HepG2 (cell line): ENCODE data around the gene RRP36. TPM values are rescaled to one million over a fixed set of nuclear protein-coding genes. Genes with fewer than 3 reads are reported as not detected.

ENCODE experiments used
- BORCS8-MEF2B ChIP-seq: sonication (generic); formaldehyde crosslinking; IDR thresholded peaks from 2 replicates; pipeline ENCODE4 v1.8.0; 2022; ENCODE audit warnings: mild to moderate bottlenecking, missing genetic modification reagents
- CREB1 ChIP-seq, 2 experiments: fragments of 450-650 bp in 1 of 2; IDR thresholded peaks; 2 replicates each; pipeline ENCODE4 v1.6.1; 2016 to 2017; ENCODE audit warnings: control low read depth in 1 of 2, mild to moderate bottlenecking in 1 of 2, missing compliant biosample characterization in 1 of 2, missing genetic modification characterization in 1 of 2
- EHMT2 ChIP-seq: fragments of 200-600 bp; sonication (generic); IDR thresholded peaks from 2 replicates; pipeline ENCODE4 v1.7.0; 2017; ENCODE audit warnings: antibody characterized with exemption, low read depth, low read length, borderline replicate concordance
- KMT2A ChIP-seq: sonication (generic); formaldehyde crosslinking; IDR thresholded peaks from 2 replicates; pipeline ENCODE4 v1.4.0; 2020; ENCODE audit warnings: missing genetic modification reagents
- MEIS2 ChIP-seq: sonication (generic); formaldehyde crosslinking; IDR thresholded peaks from 2 replicates; pipeline ENCODE4 v1.9.0; 2021; ENCODE audit warnings: mild to moderate bottlenecking, missing genetic modification reagents
- NCOA2 ChIP-seq: sonication (generic); formaldehyde crosslinking; IDR thresholded peaks from 2 replicates; pipeline ENCODE4 v1.8.0; 2022; ENCODE audit warnings: inconsistent platforms
- REL ChIP-seq: sonication (generic); formaldehyde crosslinking; conservative IDR thresholded peaks from 2 replicates; pipeline ENCODE4 v1.8.0; 2022; ENCODE audit warnings: mild to moderate bottlenecking, missing genetic modification reagents, moderate library complexity
- SMAD3 ChIP-seq: sonication (generic); formaldehyde crosslinking; IDR thresholded peaks from 2 replicates; pipeline ENCODE4 v1.4.0; 2020; ENCODE audit warnings: missing genetic modification reagents
- SRSF4 ChIP-seq: fragments of 200-400 bp; formaldehyde crosslinking; IDR thresholded peaks from one replicate; pipeline ENCODE4 v1.6.1; 2018; ENCODE audit warnings: mild to moderate bottlenecking, low read depth, low read length, moderate library complexity; ENCODE audit not compliant: poor library complexity, severe bottlenecking
- SRSF9 ChIP-seq: fragments of 200-400 bp; formaldehyde crosslinking; IDR thresholded peaks from 2 replicates; pipeline ENCODE4 v1.6.1; 2018; ENCODE audit warnings: borderline replicate concordance, mild to moderate bottlenecking, low read depth, low read length; ENCODE audit not compliant: insufficient read depth, poor library complexity, severe bottlenecking
- ZKSCAN5 ChIP-seq: sonication (generic); formaldehyde crosslinking; IDR thresholded peaks from 2 replicates; pipeline ENCODE4 v1.5.1; 2020; ENCODE audit warnings: mild to moderate bottlenecking, missing genetic modification reagents
- ZMYM3 ChIP-seq: sonication (generic); formaldehyde crosslinking; IDR thresholded peaks from 2 replicates; pipeline ENCODE4 v1.5.1; 2020; ENCODE audit warnings: mild to moderate bottlenecking, missing genetic modification reagents
- ZNF678 ChIP-seq: sonication (generic); formaldehyde crosslinking; IDR thresholded peaks from 2 replicates; pipeline ENCODE4 v1.4.0; 2020; ENCODE audit warnings: mild to moderate bottlenecking, missing genetic modification reagents
- ZNF772 ChIP-seq: sonication (generic); formaldehyde crosslinking; IDR thresholded peaks from 2 replicates; pipeline ENCODE4 v1.5.0; 2020; ENCODE audit warnings: mild to moderate bottlenecking, missing genetic modification reagents
- ZNF790 ChIP-seq: sonication (generic); formaldehyde crosslinking; IDR thresholded peaks from 2 replicates; pipeline ENCODE4 v1.8.0; 2022; ENCODE audit warnings: missing genetic modification reagents, mild to moderate bottlenecking, borderline replicate concordance
- ZNF850 ChIP-seq: sonication (generic); formaldehyde crosslinking; conservative IDR thresholded peaks from 2 replicates; pipeline ENCODE4 v1.9.0; 2021; ENCODE audit warnings: mild to moderate bottlenecking, missing genetic modification reagents
- ZSCAN12 ChIP-seq: sonication (generic); formaldehyde crosslinking; IDR thresholded peaks from 2 replicates; pipeline ENCODE4 v1.9.0; 2021; ENCODE audit warnings: mild to moderate bottlenecking, missing genetic modification reagents
- polyA plus RNA-seq, 8 experiments: library from polyadenylated mRNA; depleted of rRNA in 3 of 8; stranded (reverse) in 7 of 8; unstranded in 1 of 8; fragments of >200 nt; fragmentation: Illumina TruSeq in 4 of 8; extraction: Trizol in 4 of 8; gene quantifications; 2 replicates each; pipeline versions ENCODE4 v1.2.1 to v1.2.3, GENCODE V29; 2011 to 2016; ENCODE audit warnings: low read depth in 4 of 8, missing spikeins in 1 of 8, mixed read lengths in 1 of 8; ENCODE audit not compliant: insufficient read depth in 1 of 8
- total RNA-seq, 5 experiments: library from RNA; depleted of rRNA; stranded (reverse); fragments of >200 nt; fragmentation: Illumina TruSeq; extraction: Trizol; gene quantifications; 2 replicates each; pipeline ENCODE4 v1.2.3, GENCODE V29; 2016; ENCODE audit warnings: low read depth in 1 of 5
- TF ChIP-seq, protein P1 (sequence below): sonication (generic); formaldehyde crosslinking; IDR thresholded peaks from 2 replicates; pipeline ENCODE4 v1.5.0; 2020; ENCODE audit warnings: missing genetic modification reagents
- TF ChIP-seq, protein P2 (sequence below): sonication (generic); formaldehyde crosslinking; IDR thresholded peaks from 2 replicates; pipeline ENCODE4 v1.5.0; 2020; ENCODE audit warnings: mild to moderate bottlenecking, missing genetic modification reagents, moderate library complexity
- TF ChIP-seq, protein P3 (sequence below): sonication (generic); formaldehyde crosslinking; IDR thresholded peaks from 2 replicates; pipeline ENCODE4 v1.8.1; 2023; ENCODE audit warnings: mild to moderate bottlenecking, moderate library complexity, missing genetic modification reagents
- TF ChIP-seq, protein P4 (sequence below): sonication (generic); formaldehyde crosslinking; IDR thresholded peaks from 2 replicates; pipeline ENCODE4 v1.8.0; 2023; ENCODE audit warnings: mild to moderate bottlenecking, missing genetic modification reagents

RRP36 gene
- total and polyA plus RNA-seq, 2 of the 13 experiments (the other 11 are each of a cell fraction or from before 2014, with no cell fraction given), result 29.5 to 144 TPM

DNA sequence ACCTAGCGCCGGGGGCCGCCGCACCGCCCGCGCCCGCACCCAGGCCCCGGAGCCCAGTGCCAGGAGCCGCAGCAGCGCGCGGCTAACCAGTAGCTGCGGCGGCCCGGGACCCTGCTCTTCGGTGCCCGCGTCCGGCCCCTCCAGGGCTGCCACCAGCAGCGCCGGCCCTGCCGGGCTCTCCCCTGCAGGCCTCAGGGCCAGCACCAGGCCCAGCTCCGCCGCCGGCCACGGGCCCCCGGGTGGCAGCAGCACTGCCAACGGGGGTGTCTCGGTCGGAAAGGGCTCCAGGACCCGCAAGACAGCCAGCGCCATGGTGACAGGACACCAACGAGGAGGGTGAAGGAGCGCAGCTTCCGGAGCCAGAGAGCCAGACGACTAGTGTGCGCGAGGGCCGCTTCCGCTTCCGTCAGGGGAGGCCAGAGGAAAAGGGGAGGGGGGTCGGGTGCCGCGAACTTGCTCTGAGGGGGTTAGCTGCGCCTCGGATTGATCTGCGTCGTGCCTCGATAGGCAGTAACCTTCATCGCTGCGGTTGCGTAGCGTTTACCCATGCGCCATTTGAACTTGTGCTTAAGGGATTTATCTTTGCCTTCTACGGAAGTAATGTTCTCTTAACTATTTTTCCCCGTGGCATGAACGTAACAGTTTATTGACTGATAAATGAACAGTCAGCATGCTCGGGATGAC is 42.4 kb upstream of the RRP36 start, which contains the start of gene PEX6 (continued):
- TF ChIP-seq, protein P1, sequence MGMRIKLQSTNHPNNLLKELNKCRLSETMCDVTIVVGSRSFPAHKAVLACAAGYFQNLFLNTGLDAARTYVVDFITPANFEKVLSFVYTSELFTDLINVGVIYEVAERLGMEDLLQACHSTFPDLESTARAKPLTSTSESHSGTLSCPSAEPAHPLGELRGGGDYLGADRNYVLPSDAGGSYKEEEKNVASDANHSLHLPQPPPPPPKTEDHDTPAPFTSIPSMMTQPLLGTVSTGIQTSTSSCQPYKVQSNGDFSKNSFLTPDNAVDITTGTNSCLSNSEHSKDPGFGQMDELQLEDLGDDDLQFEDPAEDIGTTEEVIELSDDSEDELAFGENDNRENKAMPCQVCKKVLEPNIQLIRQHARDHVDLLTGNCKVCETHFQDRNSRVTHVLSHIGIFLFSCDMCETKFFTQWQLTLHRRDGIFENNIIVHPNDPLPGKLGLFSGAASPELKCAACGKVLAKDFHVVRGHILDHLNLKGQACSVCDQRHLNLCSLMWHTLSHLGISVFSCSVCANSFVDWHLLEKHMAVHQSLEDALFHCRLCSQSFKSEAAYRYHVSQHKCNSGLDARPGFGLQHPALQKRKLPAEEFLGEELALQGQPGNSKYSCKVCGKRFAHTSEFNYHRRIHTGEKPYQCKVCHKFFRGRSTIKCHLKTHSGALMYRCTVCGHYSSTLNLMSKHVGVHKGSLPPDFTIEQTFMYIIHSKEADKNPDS (CRISPR knock-in tag), result peak; percentile 46; the same call in 1 of the 2 replicates
- peak; percentile 69 for TF ChIP-seq CREB1 (IDR thresholded peaks at IDR 0.05)
- TF ChIP-seq CREB1 (CRISPR knock-in tag; IDR thresholded peaks at IDR 0.05), result peak; percentile 78
- TF ChIP-seq BORCS8-MEF2B, result no peak
- no peak for TF ChIP-seq ZNF678 (CRISPR knock-in tag)
- peak; percentile 62; the same call in 1 of the 2 replicates for TF ChIP-seq NCOA2 (CRISPR knock-in tag)
- TF ChIP-seq ZSCAN12 (CRISPR knock-in tag), result no peak; the same call in 1 of the 2 replicates
- TF ChIP-seq REL (CRISPR knock-in tag), result peak; percentile 50; the same call in 1 of the 2 replicates
- TF ChIP-seq ZNF790 (CRISPR knock-in tag), result peak; percentile 98
- 0 out of 2 replicates have a peak, but pooled peaks have one; percentile 18 for TF ChIP-seq ZNF772 (CRISPR knock-in tag)
- TF ChIP-seq, protein P2, sequence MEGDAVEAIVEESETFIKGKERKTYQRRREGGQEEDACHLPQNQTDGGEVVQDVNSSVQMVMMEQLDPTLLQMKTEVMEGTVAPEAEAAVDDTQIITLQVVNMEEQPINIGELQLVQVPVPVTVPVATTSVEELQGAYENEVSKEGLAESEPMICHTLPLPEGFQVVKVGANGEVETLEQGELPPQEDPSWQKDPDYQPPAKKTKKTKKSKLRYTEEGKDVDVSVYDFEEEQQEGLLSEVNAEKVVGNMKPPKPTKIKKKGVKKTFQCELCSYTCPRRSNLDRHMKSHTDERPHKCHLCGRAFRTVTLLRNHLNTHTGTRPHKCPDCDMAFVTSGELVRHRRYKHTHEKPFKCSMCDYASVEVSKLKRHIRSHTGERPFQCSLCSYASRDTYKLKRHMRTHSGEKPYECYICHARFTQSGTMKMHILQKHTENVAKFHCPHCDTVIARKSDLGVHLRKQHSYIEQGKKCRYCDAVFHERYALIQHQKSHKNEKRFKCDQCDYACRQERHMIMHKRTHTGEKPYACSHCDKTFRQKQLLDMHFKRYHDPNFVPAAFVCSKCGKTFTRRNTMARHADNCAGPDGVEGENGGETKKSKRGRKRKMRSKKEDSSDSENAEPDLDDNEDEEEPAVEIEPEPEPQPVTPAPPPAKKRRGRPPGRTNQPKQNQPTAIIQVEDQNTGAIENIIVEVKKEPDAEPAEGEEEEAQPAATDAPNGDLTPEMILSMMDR (CRISPR knock-in tag), result peak; percentile 33; the same call in 1 of the 2 replicates
- TF ChIP-seq ZNF850 (CRISPR knock-in tag), result 0 out of 2 replicates have a peak, but pooled peaks have one; percentile 60
- TF ChIP-seq MEIS2 (CRISPR knock-in tag), result no peak; the same call in 1 of the 2 replicates
- 0 out of 2 replicates have a peak, but pooled peaks have one; percentile 60 for TF ChIP-seq ZMYM3 (CRISPR knock-in tag)
- TF ChIP-seq SRSF9, result no peak
- TF ChIP-seq ZKSCAN5 (CRISPR knock-in tag), result no peak
- TF ChIP-seq KMT2A (CRISPR knock-in tag), result peak; percentile 92
- no peak; the same call in 1 of the 2 replicates for TF ChIP-seq EHMT2
- TF ChIP-seq SMAD3, result peak; percentile 84; the same call in 1 of the 2 replicates
- TF ChIP-seq, protein P3, sequence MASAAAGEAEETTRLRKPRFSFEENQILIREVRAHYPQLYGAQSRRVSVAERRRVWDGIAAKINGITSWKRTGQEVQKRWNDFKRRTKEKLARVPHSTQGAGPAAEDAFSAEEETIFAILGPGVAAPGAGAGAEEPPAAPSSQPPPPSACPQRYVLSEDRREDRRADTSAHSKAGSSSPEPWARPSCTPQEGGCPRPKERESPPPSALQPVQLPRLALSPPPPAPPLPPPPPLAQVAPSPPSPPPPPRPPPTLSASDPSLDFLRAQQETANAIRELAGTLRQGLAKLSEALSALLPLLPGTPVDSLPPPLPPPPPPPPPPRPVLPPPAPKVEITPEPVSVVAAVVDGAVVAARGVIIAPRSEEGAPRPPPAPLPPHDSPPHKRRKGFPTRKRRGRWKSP, result peak; percentile 93; the same call in 1 of the 2 replicates
- no peak for TF ChIP-seq SRSF4
- TF ChIP-seq, protein P4, sequence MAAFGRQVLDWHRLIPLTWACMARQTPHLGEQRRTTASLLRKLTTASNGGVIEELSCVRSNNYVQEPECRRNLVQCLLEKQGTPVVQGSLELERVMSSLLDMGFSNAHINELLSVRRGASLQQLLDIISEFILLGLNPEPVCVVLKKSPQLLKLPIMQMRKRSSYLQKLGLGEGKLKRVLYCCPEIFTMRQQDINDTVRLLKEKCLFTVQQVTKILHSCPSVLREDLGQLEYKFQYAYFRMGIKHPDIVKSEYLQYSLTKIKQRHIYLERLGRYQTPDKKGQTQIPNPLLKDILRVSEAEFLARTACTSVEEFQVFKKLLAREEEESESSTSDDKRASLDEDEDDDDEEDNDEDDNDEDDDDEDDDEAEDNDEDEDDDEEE, result peak; percentile 95
